VCaP (cell line): ENCODE measurements around the gene NPHP3.
"Not testable (repeated sequence)": the region's sequence is repeated elsewhere in the genome, so short reads cannot be mapped to it uniquely, and the experiment has no call there.

Experiments
- H3K27ac ChIP-seq: fragments of 450-650 bp; 2 replicates; pipeline ENCODE4 v1.5.1; 2017
- CTCF ChIP-seq: fragments of 450-650 bp; conservative IDR thresholded peaks from 2 replicates; pipeline ENCODE4 v1.5.1; 2017; ENCODE audit warnings: mild to moderate bottlenecking, moderate library complexity

The NPHP3 gene

GRCh38 chr3:132722165-132723023 is at the start of gene NPHP3:
NPHP3 (minus strand) TSS chr3:132722409; CDS start chr3:132722355, 54 bp downstream.
- TF ChIP-seq CTCF, result peak; percentile 24
- peak within 1 kb of the TSS; percentile 92 for H3K27ac ChIP-seq

GRCh38 chr3:132758740-132759139 is 36.5 kb upstream of the NPHP3 start:
- H3K27ac ChIP-seq, result no peak overlapping the region
- TF ChIP-seq CTCF, result no peak

GRCh38 chr3:132756108-132756650 is 34.0 kb upstream of the NPHP3 start:
- no peak overlapping the region for H3K27ac ChIP-seq
- no peak for TF ChIP-seq CTCF

GRCh38 chr3:132753946-132754345 is 31.7 kb upstream of the NPHP3 start:
- TF ChIP-seq CTCF, result no peak
- no peak overlapping the region for H3K27ac ChIP-seq

GRCh38 chr3:132749786-132750185 is 27.6 kb upstream of the NPHP3 start:
- H3K27ac ChIP-seq, result no peak overlapping the region
- TF ChIP-seq CTCF, result no peak

GRCh38 chr3:132746720-132747119 is 24.5 kb upstream of the NPHP3 start:
- not testable (repeated sequence) for H3K27ac ChIP-seq

GRCh38 chr3:132738314-132738713 is 16.1 kb upstream of the NPHP3 start:
- no peak for TF ChIP-seq CTCF
- no peak overlapping the region for H3K27ac ChIP-seq

- H3K27ac ChIP-seq, result no peak overlapping the region
- TF ChIP-seq CTCF, result no peak
These were observed 13.4 kb upstream of the NPHP3 start for GRCh38 chr3:132735589-132735988.
